Raji (cell line): ENCODE data around the gene B3GNT7.

Experiments
- POLR2A ChIP-seq: IDR thresholded peaks from 2 replicates; pipeline ENCODE4 v1.6.1; 2011; ENCODE audit warnings: low read depth, low read length, control low read depth; ENCODE audit not compliant: insufficient read depth

Gene B3GNT7

DNA sequence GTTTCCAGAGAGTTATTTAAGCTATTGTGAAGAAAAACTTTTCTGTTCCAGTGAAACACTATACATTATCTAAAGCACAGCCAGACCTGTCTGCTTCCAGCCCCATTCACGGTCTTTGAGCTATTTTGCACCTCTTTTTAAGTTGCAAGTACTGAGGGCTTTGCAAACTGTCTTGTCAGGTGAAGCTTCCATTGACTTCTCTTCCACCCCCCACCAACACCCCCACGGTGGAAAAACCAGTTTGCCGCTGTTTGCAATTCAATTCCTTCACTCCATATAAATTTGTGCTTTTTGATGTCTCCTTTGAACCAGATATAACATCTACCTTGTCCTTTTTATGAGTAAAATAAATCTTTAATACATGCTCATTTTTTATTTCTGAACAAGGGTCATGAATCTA is 15.7 kb downstream of the B3GNT7 start:
- no peak for TF ChIP-seq POLR2A

DNA sequence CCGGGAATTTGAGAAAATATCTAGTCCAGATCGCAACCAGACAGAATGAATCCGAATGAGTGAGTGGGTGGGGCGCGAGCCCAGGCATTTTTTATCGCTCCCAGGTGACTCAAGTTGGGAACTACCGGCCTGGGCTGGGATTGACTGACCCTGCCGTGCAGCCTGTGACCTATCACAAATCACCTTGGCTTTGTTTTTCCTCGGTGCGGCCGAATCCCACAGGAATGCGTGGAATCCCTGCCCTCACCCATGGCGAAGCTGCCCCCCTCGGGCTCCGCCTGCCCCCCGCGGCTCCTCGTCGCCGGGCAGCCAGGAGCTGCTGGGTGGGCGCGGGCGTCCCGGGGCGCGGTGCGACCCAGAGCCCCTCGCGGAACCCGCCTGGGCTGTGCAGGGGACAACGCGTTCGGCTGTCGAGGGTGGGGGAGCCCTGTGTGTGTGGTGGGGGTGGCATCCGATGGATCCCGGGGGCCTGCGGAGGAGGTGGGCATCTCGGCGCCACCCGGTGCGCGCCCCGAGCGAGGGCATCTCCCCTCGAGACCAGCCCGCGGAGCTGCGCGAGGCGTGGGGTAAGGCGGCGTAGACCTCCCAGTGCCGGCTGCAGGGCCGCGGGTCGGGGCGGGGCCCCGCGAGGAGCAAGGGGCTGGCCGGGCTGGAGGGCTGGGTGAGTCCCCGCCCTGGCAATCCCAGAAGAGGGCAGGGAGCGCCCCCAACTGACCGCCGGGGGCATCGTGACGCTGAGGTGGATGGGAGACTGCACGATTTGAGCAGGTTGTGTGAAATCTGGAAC is 16.5 kb downstream of the B3GNT7 start:
- TF ChIP-seq POLR2A: 0 out of 2 replicates have a peak, but pooled peaks have one; percentile 28

DNA sequence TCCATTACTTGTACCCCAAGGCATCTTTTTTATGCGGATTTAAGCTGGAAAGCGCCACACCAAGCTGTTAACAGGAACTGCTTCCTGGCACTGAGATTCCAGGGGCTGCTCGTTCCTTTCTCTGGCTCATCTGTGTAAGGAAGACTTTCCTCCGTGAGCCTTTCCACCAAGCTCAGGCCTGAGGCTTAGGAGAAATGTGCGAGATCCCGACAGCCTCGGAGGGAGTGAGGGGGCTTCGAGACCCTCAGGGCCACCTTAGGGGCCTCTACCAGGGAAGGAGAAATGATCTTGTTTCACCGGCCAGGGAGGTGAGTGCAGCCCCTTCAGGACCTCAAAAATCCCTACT is 17.1 kb downstream of the B3GNT7 start:
- TF ChIP-seq POLR2A: no peak

DNA sequence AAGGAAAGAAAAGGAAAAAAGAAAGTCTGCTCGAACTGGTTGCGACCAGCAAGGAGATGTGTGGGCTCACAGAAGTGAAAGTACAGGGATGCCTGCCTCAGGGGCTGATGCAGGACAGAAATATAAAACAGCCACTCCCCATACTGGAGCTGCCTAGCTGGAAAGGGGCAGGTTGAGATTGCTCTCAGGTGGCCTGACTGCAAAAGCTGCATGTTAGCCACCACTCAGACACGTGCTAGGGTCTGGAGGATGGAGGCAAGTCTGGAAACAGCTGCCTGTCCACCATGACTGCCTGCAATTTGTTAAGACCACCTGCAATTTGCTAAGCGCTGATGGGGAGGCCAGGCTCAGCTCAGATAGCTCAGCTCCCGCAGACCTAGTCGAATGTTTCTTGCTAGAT is 17.9 kb downstream of the B3GNT7 start:
- no peak for TF ChIP-seq POLR2A

DNA sequence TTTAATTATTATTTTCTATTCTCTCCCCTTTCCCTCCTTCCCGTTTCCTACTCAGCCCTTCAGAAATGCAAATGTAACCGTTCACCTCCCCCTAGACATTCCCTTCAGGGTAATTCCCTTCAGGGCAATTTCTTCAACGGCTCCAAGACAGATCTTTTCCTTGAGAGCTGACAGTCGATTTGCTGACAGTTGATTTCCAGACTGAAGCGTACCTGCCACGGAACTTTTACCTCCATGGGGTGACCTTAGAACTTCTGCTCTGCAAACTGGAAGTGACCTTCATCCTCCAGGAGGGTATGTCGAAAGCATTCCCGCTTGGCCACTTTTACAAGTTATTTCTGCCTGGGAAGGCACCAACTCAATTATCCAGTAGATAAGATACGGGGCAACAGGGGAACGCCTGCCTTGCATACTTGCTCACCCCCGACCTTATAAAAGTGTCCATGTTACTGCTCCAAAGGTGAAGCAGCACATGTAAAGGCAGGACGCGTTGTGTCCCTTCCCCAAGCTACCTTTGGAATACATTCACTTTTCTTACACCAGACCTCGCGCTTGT is 18.5 kb downstream of the B3GNT7 start:
- no peak for TF ChIP-seq POLR2A

DNA sequence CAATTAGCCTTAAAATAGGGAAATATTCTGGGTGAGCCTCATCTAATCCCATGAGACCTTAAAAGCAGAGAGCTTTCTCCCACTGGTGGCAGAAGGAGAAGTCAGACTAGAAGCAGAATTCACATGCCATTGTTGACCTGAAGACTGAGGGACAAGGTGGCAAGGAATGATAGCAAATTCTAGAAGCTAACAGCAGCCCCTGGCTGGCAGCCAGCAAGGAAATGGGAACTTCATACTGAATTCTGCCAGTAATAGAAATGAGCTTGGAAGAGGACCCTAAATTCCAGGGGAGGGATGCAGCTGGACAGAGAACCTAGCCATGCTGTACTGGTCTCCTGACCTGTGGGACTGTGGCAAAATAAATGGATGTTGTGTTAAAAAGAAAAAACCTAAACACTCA is 19.5 kb downstream of the B3GNT7 start:
- TF ChIP-seq POLR2A: no peak

DNA sequence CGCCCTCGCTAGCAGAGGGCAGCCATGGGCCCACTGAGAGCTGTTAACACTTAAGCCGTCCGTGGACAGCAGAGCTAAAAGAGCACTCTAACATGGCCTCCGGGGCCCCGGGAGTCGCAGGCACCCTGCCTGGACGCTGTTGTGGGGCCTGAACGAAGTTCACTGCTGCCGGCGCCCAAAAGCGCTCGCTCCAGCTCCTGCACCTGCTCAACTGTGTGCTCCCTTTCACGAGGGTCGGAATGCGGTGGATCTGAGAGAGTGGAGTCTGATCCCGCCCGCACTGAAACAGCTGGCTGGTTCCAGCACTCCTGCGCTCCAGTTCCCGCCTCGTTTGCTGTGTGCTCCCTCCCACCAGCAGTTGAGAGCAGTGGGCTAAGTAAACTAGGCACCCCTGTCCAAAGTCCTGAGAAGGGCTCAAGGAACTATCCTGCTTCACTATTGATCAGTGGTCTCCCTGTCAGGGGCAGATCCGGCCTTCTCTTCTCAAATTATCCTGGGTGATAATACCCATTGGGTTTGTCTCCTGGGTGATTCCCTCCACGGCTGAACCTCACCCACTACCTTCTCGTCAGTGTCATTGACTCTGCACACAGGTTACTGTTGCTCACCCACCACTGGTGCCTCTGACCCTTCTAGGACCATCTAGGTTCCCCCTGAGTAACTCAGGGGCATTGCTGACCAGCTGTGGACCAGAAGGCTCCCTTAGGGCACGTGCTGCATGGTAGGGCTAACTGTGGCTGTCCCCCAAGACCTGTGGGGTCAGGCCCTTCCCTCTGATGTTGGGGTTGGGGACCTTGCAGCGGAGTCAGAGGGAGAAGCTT is 23.5 kb downstream of the B3GNT7 start:
- no peak for TF ChIP-seq POLR2A

DNA sequence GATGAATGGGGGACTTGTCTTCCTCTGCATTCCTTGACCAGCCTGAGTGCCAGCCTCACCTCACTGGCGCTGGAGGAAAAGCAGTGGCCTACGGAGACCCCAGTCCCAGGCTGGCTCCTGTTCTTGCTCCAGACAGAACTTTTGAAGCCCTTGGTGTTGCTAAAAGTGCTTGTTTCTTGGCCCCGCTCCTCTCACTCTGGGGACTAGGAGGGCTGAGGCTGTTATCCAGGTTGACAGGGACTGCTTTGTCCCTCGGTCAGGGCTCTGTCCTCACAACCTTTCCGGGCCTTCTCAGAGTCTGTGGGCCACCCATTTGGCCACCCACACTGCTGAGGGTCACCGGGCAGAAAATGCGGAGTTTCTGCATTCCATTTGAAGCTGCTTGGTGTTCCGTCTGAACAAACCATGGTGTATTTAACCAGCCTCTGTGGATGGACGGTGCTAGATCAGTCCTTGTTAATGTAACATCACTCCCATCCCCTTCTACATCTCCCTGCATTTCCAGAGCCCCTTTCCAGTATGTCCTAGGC is 25.6 kb downstream of the B3GNT7 start:
- TF ChIP-seq POLR2A: no peak

DNA sequence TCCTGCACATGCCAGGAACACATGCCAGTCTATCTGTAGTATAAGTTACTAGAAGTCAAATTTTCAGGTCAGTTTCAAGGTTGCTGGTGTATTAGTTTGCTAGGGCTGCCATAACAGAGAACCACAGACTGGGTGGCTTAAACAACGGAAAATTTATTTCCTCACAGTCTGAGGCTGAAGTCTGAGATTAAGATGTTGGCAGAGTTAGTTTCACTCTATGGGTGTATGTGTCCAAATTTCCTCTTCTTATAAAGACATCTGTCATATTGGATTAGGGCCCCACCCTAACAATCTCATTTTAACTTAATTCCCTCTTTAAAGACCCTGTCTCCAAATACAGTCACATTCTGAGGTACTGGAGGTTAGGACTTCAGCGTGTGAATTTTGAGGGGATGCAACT is 26.5 kb downstream of the B3GNT7 start:
- no peak for TF ChIP-seq POLR2A

DNA sequence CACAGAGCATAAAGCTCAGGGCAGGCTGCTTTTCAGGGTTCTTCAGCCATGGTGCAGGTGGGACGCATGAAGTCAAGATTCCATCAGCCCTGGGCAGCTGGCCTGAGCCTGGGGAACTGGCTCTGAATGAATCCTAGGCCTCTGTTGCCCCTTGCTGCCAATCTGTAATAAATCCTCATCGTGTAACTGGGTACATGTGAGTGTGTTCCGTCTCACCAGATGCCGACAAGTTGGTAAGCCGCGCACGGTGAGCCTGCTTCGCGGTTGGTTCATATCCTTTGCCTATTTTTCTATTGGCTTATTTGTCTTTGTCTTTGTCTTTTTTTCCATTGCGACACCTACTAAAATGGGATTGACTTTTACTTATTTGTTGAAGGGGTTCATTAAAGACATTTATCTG is 27.7 kb downstream of the B3GNT7 start:
- no peak for TF ChIP-seq POLR2A

DNA sequence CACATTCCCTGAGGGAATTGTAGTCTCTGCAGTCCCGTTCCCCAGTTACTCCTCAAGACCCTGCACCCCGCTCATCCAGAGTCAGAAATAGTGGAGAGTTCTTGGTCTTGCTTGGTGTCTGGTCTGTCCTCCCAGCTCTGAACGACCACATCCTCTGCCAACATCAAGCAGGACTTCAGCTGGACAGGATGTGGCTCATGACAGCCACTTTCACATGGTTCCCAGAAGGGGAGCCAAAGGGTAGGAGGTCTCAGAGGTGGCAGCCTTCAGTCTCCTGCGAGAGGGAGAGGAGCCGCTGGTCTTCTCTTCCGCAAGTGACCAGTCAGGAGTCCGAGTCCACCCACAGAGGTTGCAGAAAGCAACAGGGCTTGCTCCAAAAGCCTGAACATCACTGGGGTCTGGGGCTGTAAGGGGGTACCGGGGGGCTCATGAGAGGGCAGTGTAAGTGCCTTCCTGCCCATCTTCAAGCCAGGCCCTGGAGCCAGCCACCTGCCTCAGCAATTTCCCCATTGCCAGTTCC is 29.8 kb downstream of the B3GNT7 start:
- TF ChIP-seq POLR2A: no peak

DNA sequence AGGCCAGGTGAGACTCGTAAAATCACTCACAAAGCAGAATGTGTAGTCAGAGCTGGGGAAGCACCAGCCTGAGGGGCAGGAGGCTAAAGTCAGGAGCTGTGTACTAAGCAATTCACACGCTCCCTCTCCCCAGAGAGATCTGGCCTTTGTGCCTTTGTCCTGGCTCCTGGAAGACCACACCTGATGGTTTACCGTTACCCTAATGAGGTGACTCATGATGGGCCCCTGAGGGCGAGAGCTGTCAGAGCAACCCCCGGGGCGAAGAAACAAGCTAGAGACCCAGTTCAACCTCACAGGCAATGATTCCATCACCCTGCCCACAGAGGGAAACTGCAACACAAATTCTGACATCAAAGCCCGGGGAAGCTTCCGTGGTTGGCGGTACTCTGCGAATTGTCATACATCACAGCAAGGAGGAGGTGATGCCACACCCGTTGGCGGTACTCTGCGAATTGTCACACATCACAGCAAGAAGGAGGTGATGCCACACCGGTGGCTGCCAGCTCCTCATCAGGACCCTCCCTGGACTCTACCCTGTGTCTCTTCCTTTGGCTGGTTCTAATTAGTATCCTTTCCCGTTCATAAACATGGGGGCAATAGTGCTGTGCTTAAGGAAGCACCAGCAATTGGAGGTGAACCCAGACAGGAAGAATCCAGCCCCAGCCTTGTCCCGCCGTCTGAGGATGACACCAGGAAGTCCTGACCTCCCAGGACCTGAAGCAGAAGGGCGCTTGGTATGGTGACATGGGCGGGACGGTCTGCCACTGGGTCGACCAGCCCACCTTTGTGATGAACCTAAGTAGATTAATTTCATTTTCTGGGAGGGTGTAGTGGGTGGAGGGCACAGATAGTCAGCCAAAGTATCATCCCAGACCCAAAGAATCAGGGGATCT is 30.5 kb downstream of the B3GNT7 start:
- no peak for TF ChIP-seq POLR2A

DNA sequence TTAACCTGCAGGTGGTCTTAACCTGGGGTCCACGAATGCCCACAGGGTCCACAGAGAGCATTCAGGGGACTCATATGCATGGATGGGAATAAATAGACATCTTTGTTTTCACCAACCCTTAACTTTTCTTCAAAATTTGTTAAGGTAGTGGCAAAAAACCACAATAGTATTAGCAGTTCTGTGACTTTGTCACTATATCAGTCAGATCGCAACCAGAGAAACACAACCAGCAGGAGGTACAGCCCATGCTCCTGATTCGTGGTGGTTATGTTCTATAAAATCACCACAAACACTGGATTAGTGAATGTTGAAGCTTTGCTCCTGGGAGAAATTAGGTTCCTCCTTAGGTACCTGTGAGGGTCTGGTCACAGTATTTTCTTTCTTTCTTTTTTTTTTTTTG is 31.6 kb downstream of the B3GNT7 start:
- TF ChIP-seq POLR2A: no peak

DNA sequence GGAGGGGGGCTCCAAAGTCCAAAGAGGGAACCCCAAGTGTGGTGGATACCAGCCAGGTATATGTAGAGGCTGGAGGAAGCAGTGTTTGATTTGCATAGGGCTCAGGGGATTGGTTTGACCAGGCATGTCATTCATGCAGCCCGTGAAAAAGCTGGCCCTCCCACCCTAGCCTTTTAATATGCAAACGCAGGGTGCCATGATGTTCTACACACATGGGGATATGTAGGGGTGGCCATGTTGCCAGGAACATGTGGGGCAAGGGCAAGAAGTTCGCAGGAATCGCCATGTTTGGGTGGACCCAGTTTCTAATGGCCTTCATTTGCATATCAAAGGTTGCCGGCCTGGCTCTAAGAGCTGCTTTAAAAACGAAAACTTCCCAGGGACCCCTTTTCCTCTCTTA is 33.6 kb downstream of the B3GNT7 start:
- no peak for TF ChIP-seq POLR2A

DNA sequence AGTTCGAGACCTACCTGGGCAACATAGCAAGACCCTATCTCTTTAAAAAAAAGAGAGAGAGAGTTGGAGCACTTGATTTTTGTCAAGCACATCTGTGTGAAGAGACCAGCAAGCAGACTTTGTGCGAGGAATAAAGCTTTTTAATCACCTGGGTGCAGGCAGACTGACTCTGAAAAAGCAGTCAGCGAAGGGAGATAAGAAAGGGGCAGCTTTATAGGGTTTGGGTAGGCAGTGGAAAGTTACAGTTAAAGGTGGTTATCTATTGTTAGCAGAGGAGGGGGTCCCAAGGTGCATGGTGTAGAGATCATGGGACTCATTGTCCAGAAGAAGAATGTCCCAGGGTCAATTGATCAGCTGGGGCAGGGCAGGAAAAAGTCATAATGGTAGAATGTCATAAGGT is 34.4 kb downstream of the B3GNT7 start:
- no peak for TF ChIP-seq POLR2A

DNA sequence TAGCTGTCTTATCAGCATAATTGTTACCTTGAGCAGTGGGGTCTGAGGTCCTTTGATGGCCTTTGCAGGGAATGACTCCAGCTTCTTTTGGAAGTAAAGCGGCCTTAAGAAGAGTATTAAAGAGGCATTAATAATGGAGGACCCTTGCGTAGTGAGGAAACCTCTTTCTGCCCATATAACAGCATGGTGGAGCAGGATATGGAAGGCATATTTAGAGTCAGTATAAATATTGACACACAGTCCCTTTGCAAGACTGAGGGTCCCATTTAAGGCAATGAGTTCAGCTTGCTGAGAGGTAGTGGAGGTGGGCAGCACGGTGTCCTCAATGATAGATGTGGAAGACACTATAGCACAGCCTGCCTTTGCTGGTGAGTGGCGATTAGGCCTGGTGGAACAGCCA is 36.1 kb downstream of the B3GNT7 start:
- no peak for TF ChIP-seq POLR2A
